Glutamatergic neuron (in vitro differentiated cells): Measurements from ENCODE around the gene LCN6. TPM values are rescaled to one million over a fixed set of nuclear protein-coding genes. Genes with fewer than 3 reads are reported as not detected.
A peak's percentile ranks its signal among the peaks of the same experiment; 100 is the strongest.

Experiments used
- DNase-seq: peaks from one replicate; pipeline ENCODE4 v3.0.0; 2022
- H3K27ac Mint-ChIP-seq: one replicate; pipeline ENCODE4 v1.8.0; 2020; ENCODE audit warnings: mild to moderate bottlenecking, mixed read lengths, inconsistent platforms; ENCODE audit not compliant: unreplicated experiment
- H3K27me3 Mint-ChIP-seq: one replicate; pipeline ENCODE4 v1.8.0; 2020; ENCODE audit warnings: mild to moderate bottlenecking, moderate library complexity, mixed read lengths, inconsistent platforms; ENCODE audit not compliant: unreplicated experiment
- H3K36me3 Mint-ChIP-seq: one replicate; pipeline ENCODE4 v1.8.0; 2020; ENCODE audit warnings: mild to moderate bottlenecking, mixed read lengths, inconsistent platforms; ENCODE audit not compliant: unreplicated experiment
- H3K4me1 Mint-ChIP-seq: one replicate; pipeline ENCODE4 v1.8.0; 2020; ENCODE audit warnings: mild to moderate bottlenecking, low read depth, mixed read lengths, inconsistent platforms; ENCODE audit not compliant: unreplicated experiment
- H3K4me3 Mint-ChIP-seq: one replicate; pipeline ENCODE4 v1.8.0; 2020; ENCODE audit warnings: mild to moderate bottlenecking, mixed read lengths, inconsistent platforms; ENCODE audit not compliant: unreplicated experiment
- H3K9me3 Mint-ChIP-seq: one replicate; pipeline ENCODE4 v1.8.0; 2020; ENCODE audit warnings: mild to moderate bottlenecking, moderate library complexity, mixed read lengths, inconsistent platforms; ENCODE audit not compliant: unreplicated experiment
- CTCF ChIP-seq: fragments of 200-600 bp; sonication (generic); IDR thresholded peaks from one replicate; pipeline ENCODE4 v1.5.0; 2021; ENCODE audit not compliant: partially characterized antibody, unreplicated experiment
- total RNA-seq: library from RNA; stranded (reverse); fragmentation: NEBNext Ultra II Directional; extraction: Animal tissue kit (Norgen Biotek cat#: 25700); gene quantifications from one replicate; pipeline ENCODE4 v1.2.1, GENCODE V29; 2021; ENCODE audit not compliant: unreplicated experiment

The LCN6 gene
- total RNA-seq, 1 donor from 2014 or later = not detected

GRCh38 chr9:136748666-136749611 lies 614 bp upstream of the LCN6 start:
- H3K9me3 Mint-ChIP-seq = peaks cover 3% of the 10 kb centered on the region
- no peak overlapping the region for H3K27ac Mint-ChIP-seq
- no peak for DNase-seq
- peaks cover 7% of the 10 kb centered on the region for H3K36me3 Mint-ChIP-seq
- peak overlapping the region; percentile 55 for H3K4me3 Mint-ChIP-seq
- TF ChIP-seq CTCF = no peak
- H3K4me1 Mint-ChIP-seq = no peaks in the 10 kb centered on the region
- no peaks in the 10 kb centered on the region for H3K27me3 Mint-ChIP-seq

GRCh38 chr9:136747161-136748060 lies 914 bp downstream of the LCN6 start:
- Mint-ChIP-seq H3K36me3 (peaks cover 3% of the 10 kb centered on the region), H3K4me1 (no peaks in the 10 kb centered on the region), H3K27me3 (no peaks in the 10 kb centered on the region), H3K4me3 (no peak overlapping the region), H3K9me3 (peaks cover 2% of the 10 kb centered on the region), H3K27ac (no peak overlapping the region)
- DNase-seq = no peak
- no peak for TF ChIP-seq CTCF

GRCh38 chr9:136746621-136747020 lies 1.7 kb downstream of the LCN6 start:
- DNase-seq = no peak
- Mint-ChIP-seq H3K9me3 (peaks cover 1% of the 10 kb centered on the region), H3K27ac (no peak overlapping the region), H3K4me3 (no peak overlapping the region), H3K36me3 (no peaks in the 10 kb centered on the region), H3K27me3 (no peaks in the 10 kb centered on the region), H3K4me1 (no peaks in the 10 kb centered on the region)
- no peak for TF ChIP-seq CTCF

GRCh38 chr9:136746155-136746490 lies 2.2 kb downstream of the LCN6 start:
- Mint-ChIP-seq H3K27me3 (no peaks in the 10 kb centered on the region), H3K4me1 (no peaks in the 10 kb centered on the region), H3K4me3 (no peak overlapping the region), H3K27ac (no peak overlapping the region), H3K9me3 (peaks cover 1% of the 10 kb centered on the region), H3K36me3 (no peaks in the 10 kb centered on the region)
- no peak for TF ChIP-seq CTCF
- DNase-seq = no peak
